Bronchial epithelial cell (primary cell): ENCODE results near the gene ELAC1. TPM values are rescaled to one million over a fixed set of nuclear protein-coding genes. Genes with fewer than 3 reads are reported as not detected.

Experiments used
- DNase-seq: peaks from one replicate; pipeline ENCODE4 v3.0.0-alpha.2; 2010; ENCODE audit warnings: low read depth
- FAIRE-seq: peaks from 2 replicates; lab custom pipeline; 2011; peaks lifted over from hg19 to GRCh38; lab: Jason Lieb, UNC
- H3K27me3 ChIP-seq: 2 replicates; pipeline ENCODE4 v1.5.1; 2011; ENCODE audit warnings: low read length; ENCODE audit not compliant: control insufficient read depth, insufficient read depth
- H3K36me3 ChIP-seq: 2 replicates; pipeline ENCODE4 v1.5.1; 2011; ENCODE audit warnings: low read length; ENCODE audit not compliant: control insufficient read depth, insufficient read depth
- H3K4me3 ChIP-seq: 2 replicates; pipeline ENCODE4 v1.5.1; 2011; ENCODE audit warnings: mild to moderate bottlenecking, low read depth, low read length, control low read depth
- CTCF ChIP-seq: IDR thresholded peaks from 2 replicates; pipeline ENCODE4 v1.5.1; 2011; ENCODE audit warnings: mild to moderate bottlenecking, moderate library complexity, low read length, control low read depth, inconsistent platforms; ENCODE audit not compliant: insufficient read depth, severe bottlenecking
- total RNA-seq: library from RNA; depleted of rRNA; stranded (reverse); fragments of >200 nt; gene quantifications from 2 replicates; pipeline ENCODE4 v1.2.1, GENCODE V29; 2014

ELAC1 gene
- total RNA-seq, 1 donor from 2014 or later, result 2.6 TPM

GRCh38 chr18:50933684-50934083 is 34.2 kb upstream of the ELAC1 start:
- FAIRE-seq, result no peak
- TF ChIP-seq CTCF, result no peak
- DNase-seq, result no peak

GRCh38 chr18:50934545-50935211 is 33.2 kb upstream of the ELAC1 start:
- Histone ChIP-seq H3K4me3 (no peak overlapping the region), H3K36me3 (no peaks in the 10 kb centered on the region), H3K27me3 (no peaks in the 10 kb centered on the region)
- FAIRE-seq (no peak), DNase-seq (no peak)
- no peak for TF ChIP-seq CTCF

More at GRCh38 chr18:50933684-50934083, 34.2 kb upstream of the ELAC1 start:
- H3K4me3 ChIP-seq, result no peak overlapping the region
- H3K27me3 ChIP-seq, result no peaks in the 10 kb centered on the region
- H3K36me3 ChIP-seq, result no peaks in the 10 kb centered on the region

- TF ChIP-seq CTCF, result no peak
- H3K36me3 ChIP-seq, result no peaks in the 10 kb centered on the region
- DNase-seq (no peak), FAIRE-seq (no peak)
- no peaks in the 10 kb centered on the region for H3K27me3 ChIP-seq
- no peak overlapping the region for H3K4me3 ChIP-seq
These were observed 32.2 kb upstream of the ELAC1 start for GRCh38 chr18:50935493-50936191.

- Histone ChIP-seq H3K27me3 (no peaks in the 10 kb centered on the region), H3K4me3 (no peak overlapping the region), H3K36me3 (no peaks in the 10 kb centered on the region)
- FAIRE-seq (no peak), DNase-seq (no peak)
- TF ChIP-seq CTCF, result no peak
These were observed 30.7 kb upstream of the ELAC1 start for GRCh38 chr18:50937183-50937582.

- DNase-seq (no peak), FAIRE-seq (no peak)
- H3K4me3 ChIP-seq, result no peak overlapping the region
- no peak for TF ChIP-seq CTCF
- H3K36me3 ChIP-seq, result no peaks in the 10 kb centered on the region
- H3K27me3 ChIP-seq, result no peaks in the 10 kb centered on the region
These were observed 28.9 kb upstream of the ELAC1 start for GRCh38 chr18:50938912-50939311.
